ENCODE results near the gene CPSF3.

GRCh38 chr2:9374071-9374730 is 49.3 kb upstream of the CPSF3 start:
- TF ChIP-seq EZH2 (IDR thresholded peaks at IDR 0.05; ENCODE audit: insufficient read depth, poor library complexity, severe bottlenecking) (no peak), EZH2phosphoT487 (IDR thresholded peaks at IDR 0.05; ENCODE audit: insufficient read depth, low read depth) (no peak)

Data from GM23248 (cell line).